GM18909 (cell line): ENCODE data around the gene SUMO4.
"Not testable (repeated sequence)": the region's sequence is repeated elsewhere in the genome, so short reads cannot be mapped to it uniquely, and the experiment has no call there.

Experiments used
- ATAC-seq: cut with Tn5 transposase; IDR thresholded peaks from one replicate; pipeline ENCODE4 v1.9.1; 2021; ENCODE audit warnings: mild to moderate bottlenecking; ENCODE audit not compliant: unreplicated experiment, poor library complexity

SUMO4 gene

GRCh38 chr6:149428606-149429005 lies 28.5 kb downstream of the SUMO4 start:
- ATAC-seq = no peak

GRCh38 chr6:149429427-149430360 lies 29.6 kb downstream of the SUMO4 start:
- ATAC-seq = no peak

- ATAC-seq = peak; percentile 91
Measured at GRCh38 chr6:149431905-149432775, 32.1 kb downstream of the SUMO4 start.

- no peak for ATAC-seq
Measured at GRCh38 chr6:149433405-149433804, 33.3 kb downstream of the SUMO4 start.

GRCh38 chr6:149433881-149434280 lies 33.8 kb downstream of the SUMO4 start:
- ATAC-seq = no peak

GRCh38 chr6:149435919-149436586 lies 36.0 kb downstream of the SUMO4 start:
- ATAC-seq = no peak

- ATAC-seq = no peak
Measured at GRCh38 chr6:149436647-149437046, 36.6 kb downstream of the SUMO4 start.

- no peak for ATAC-seq
Measured at GRCh38 chr6:149437212-149437611, 37.1 kb downstream of the SUMO4 start.

- ATAC-seq = no peak
Measured at GRCh38 chr6:149438855-149439254, 38.8 kb downstream of the SUMO4 start.

- ATAC-seq = no peak
Measured at GRCh38 chr6:149439626-149440025, 39.6 kb downstream of the SUMO4 start.

GRCh38 chr6:149440735-149441671 lies 40.9 kb downstream of the SUMO4 start:
- ATAC-seq = no peak

- no peak for ATAC-seq
Measured at GRCh38 chr6:149441740-149442139, 41.7 kb downstream of the SUMO4 start.

GRCh38 chr6:149443411-149444181 lies 43.5 kb downstream of the SUMO4 start:
- ATAC-seq = no peak

GRCh38 chr6:149444360-149445094 lies 44.5 kb downstream of the SUMO4 start:
- ATAC-seq = not testable (repeated sequence)

- peak; percentile 47 for ATAC-seq
Measured at GRCh38 chr6:149445095-149445466, 45.0 kb downstream of the SUMO4 start.

- peak; percentile 10 for ATAC-seq
Measured at GRCh38 chr6:149445573-149445972, 45.5 kb downstream of the SUMO4 start.

- no peak for ATAC-seq
Measured at GRCh38 chr6:149446791-149447376, 46.8 kb downstream of the SUMO4 start.
